K562 (cell line): Measurements from ENCODE around the gene FAM83E. TPM values are rescaled to one million over a fixed set of nuclear protein-coding genes. Genes with fewer than 3 reads are reported as not detected.

Experiments
- ARID1B ChIP-seq: fragments of 450-650 bp; IDR thresholded peaks from 2 replicates; pipeline ENCODE4 v1.6.1; 2016; ENCODE audit warnings: antibody characterized with exemption, mild to moderate bottlenecking, inconsistent platforms
- CEBPB ChIP-seq: fragments of 450-650 bp; IDR thresholded peaks from 2 replicates; pipeline ENCODE4 v1.6.1; 2016; ENCODE audit warnings: missing genetic modification characterization, missing compliant biosample characterization
- CREM ChIP-seq: IDR thresholded peaks from 2 replicates; pipeline ENCODE4 v1.6.1; 2014; ENCODE audit warnings: antibody characterized with exemption, low read depth
- DDX20 ChIP-seq: fragments of 450-650 bp; IDR thresholded peaks from 2 replicates; pipeline ENCODE4 v1.6.1; 2016; ENCODE audit warnings: missing genetic modification characterization, low read depth, mild to moderate bottlenecking, missing compliant biosample characterization, moderate library complexity
- FOXM1 ChIP-seq, 2 experiments: fragments of 450-650 bp in 1 of 2; sonication (generic) in 1 of 2; formaldehyde crosslinking in 1 of 2; IDR thresholded peaks; 2 replicates each; pipeline versions ENCODE4 v1.6.1 to v1.9.0; 2017 to 2022; ENCODE audit warnings: low read depth in 2 of 2, mild to moderate bottlenecking in 2 of 2, missing genetic modification reagents in 1 of 2, moderate library complexity in 1 of 2
- FUS ChIP-seq: fragments of 200-400 bp; formaldehyde crosslinking; optimal IDR thresholded peaks from 2 replicates; pipeline ENCODE3; 2017; ENCODE audit warnings: low read depth, low read length
- HCFC1 ChIP-seq: IDR thresholded peaks from 2 replicates; pipeline ENCODE4 v1.6.1; 2012; ENCODE audit warnings: low read depth, low read length, improper control_type of control experiment
- JUND ChIP-seq, 2 experiments: IDR thresholded peaks; 2 replicates in 1 of 2; 3 replicates in 1 of 2; pipeline ENCODE4 v1.6.1; 2011; ENCODE audit warnings: borderline replicate concordance in 2 of 2, low read depth in 2 of 2, low read length in 2 of 2, improper control_type of control experiment in 1 of 2, missing biosample characterization in 1 of 2, missing genetic modification characterization in 1 of 2, missing genetic modification reagents in 1 of 2
- MIER1 ChIP-seq: fragments of 450-650 bp; IDR thresholded peaks from 2 replicates; pipeline ENCODE4 v1.6.1; 2016; ENCODE audit warnings: antibody characterized with exemption, mild to moderate bottlenecking, low read depth
- SMARCE1 ChIP-seq: fragments of 450-650 bp; IDR thresholded peaks from 2 replicates; pipeline ENCODE4 v1.7.1; 2016; ENCODE audit warnings: mild to moderate bottlenecking
- ZFX ChIP-seq: sonication (generic); formaldehyde crosslinking; IDR thresholded peaks from 2 replicates; pipeline ENCODE4 v1.8.0; 2022; ENCODE audit warnings: mild to moderate bottlenecking, missing genetic modification reagents, moderate library complexity
- ZNF134 ChIP-seq: fragments of 250-450 bp; sonication (Bioruptor Pico); conservative IDR thresholded peaks from 2 replicates; pipeline ENCODE4 v1.4.0; 2020
- polyA plus RNA-seq, 8 experiments: library from polyadenylated mRNA; depleted of rRNA in 4 of 8; stranded (reverse) in 5 of 8; unstranded in 3 of 8; fragments of >200 nt; fragmentation: Nextera tagmentation in 2 of 8; fragmentation: Illumina TruSeq in 1 of 8; extraction: Ambion mirVana in 2 of 8; extraction: Trizol in 1 of 8; gene quantifications; 2 replicates each; pipeline versions ENCODE4 v1.2.1 to v1.2.3, GENCODE V29; 2011 to 2014; ENCODE audit warnings: inconsistent platforms in 1 of 8, missing spikeins in 1 of 8
- total RNA-seq, 7 experiments: library from RNA; depleted of rRNA in 6 of 7; stranded (reverse); fragments of >200 nt in 6 of 7; fragmentation: Illumina TruSeq in 2 of 7; extraction: Trizol in 2 of 7; gene quantifications; 2 replicates each; pipeline versions ENCODE4 v1.2.1 to v1.2.3, GENCODE V29; 2011 to 2021; ENCODE audit warnings: low replicate concordance in 1 of 7
- TF ChIP-seq, protein P1 (sequence below), 2 experiments: fragments of 450-650 bp; formaldehyde crosslinking in 1 of 2; IDR thresholded peaks; 2 replicates each; pipeline versions ENCODE4 v1.4.0 to v1.6.1; 2014 to 2020; ENCODE audit warnings: mild to moderate bottlenecking in 2 of 2, borderline replicate concordance in 1 of 2, low read depth in 1 of 2
- TF ChIP-seq, protein P2 (sequence below), 3 experiments: IDR thresholded peaks in 2 of 3; conservative IDR thresholded peaks in 1 of 3; 2 replicates each; pipeline ENCODE4 v1.5.1; 2011 to 2012; ENCODE audit warnings: low read length in 3 of 3, mild to moderate bottlenecking in 3 of 3, control low read depth in 2 of 3, improper control_type of control experiment in 1 of 3, inconsistent platforms in 1 of 3, low read depth in 1 of 3, mixed read lengths in 1 of 3, moderate library complexity in 1 of 3; ENCODE audit not compliant: insufficient read depth in 2 of 3

Gene FAM83E
- total and polyA plus RNA-seq, 9 of the 15 experiments (the other 6 are each of a cell fraction or from before 2014, with no cell fraction given) = 0.15 to 0.87 (median 0.29) TPM; not detected in 4

DNA sequence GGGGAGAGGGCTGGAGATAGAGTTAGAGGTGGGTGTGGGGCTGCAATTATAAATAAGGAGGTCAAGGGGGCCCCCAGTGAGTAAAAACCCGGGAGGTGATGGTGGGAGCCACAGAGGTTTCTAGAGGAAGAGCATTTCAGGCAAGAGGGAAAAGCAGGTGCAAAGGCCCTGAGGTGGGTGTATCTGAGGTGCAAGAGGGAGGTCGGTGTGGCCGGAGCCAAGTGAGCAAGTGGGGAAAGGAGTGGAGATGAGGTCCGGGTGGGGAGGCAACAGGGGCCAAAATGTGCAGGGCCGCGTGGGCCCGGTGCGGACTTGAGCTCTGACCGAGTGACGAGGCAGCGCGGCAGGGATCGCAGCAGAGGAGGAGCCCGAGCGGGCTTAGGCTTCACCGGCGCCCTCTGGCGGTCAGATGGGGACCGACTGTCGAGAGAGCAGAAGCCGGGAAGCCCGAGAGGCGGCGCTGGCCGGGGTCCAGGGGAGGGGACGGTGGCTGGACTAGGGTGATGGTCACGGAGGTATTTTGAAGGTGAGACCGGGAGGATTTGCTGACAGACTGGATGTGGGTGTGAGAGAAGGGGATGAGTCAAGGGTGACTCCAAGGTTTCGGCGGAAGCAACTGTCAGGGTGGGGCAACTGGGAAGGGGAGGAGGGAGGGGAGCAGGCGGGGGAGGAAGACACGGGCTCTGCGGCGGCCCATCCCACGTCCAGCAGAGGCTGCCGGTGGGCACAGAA, 26.0 kb downstream of the FAM83E start (continued):
- TF ChIP-seq, protein P1, sequence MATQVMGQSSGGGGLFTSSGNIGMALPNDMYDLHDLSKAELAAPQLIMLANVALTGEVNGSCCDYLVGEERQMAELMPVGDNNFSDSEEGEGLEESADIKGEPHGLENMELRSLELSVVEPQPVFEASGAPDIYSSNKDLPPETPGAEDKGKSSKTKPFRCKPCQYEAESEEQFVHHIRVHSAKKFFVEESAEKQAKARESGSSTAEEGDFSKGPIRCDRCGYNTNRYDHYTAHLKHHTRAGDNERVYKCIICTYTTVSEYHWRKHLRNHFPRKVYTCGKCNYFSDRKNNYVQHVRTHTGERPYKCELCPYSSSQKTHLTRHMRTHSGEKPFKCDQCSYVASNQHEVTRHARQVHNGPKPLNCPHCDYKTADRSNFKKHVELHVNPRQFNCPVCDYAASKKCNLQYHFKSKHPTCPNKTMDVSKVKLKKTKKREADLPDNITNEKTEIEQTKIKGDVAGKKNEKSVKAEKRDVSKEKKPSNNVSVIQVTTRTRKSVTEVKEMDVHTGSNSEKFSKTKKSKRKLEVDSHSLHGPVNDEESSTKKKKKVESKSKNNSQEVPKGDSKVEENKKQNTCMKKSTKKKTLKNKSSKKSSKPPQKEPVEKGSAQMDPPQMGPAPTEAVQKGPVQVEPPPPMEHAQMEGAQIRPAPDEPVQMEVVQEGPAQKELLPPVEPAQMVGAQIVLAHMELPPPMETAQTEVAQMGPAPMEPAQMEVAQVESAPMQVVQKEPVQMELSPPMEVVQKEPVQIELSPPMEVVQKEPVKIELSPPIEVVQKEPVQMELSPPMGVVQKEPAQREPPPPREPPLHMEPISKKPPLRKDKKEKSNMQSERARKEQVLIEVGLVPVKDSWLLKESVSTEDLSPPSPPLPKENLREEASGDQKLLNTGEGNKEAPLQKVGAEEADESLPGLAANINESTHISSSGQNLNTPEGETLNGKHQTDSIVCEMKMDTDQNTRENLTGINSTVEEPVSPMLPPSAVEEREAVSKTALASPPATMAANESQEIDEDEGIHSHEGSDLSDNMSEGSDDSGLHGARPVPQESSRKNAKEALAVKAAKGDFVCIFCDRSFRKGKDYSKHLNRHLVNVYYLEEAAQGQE (IDR thresholded peaks at IDR 0.05; ENCODE audit: borderline replicate concordance) = peak; percentile 71
- TF ChIP-seq, protein P1 (CRISPR knock-in tag; IDR thresholded peaks at IDR 0.05; ENCODE audit: low read depth) = no peak
- TF ChIP-seq SMARCE1 = peak; percentile 88
- TF ChIP-seq, protein P2, sequence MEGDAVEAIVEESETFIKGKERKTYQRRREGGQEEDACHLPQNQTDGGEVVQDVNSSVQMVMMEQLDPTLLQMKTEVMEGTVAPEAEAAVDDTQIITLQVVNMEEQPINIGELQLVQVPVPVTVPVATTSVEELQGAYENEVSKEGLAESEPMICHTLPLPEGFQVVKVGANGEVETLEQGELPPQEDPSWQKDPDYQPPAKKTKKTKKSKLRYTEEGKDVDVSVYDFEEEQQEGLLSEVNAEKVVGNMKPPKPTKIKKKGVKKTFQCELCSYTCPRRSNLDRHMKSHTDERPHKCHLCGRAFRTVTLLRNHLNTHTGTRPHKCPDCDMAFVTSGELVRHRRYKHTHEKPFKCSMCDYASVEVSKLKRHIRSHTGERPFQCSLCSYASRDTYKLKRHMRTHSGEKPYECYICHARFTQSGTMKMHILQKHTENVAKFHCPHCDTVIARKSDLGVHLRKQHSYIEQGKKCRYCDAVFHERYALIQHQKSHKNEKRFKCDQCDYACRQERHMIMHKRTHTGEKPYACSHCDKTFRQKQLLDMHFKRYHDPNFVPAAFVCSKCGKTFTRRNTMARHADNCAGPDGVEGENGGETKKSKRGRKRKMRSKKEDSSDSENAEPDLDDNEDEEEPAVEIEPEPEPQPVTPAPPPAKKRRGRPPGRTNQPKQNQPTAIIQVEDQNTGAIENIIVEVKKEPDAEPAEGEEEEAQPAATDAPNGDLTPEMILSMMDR (IDR thresholded peaks at IDR 0.05 in 2 of 3, conservative IDR thresholded peaks at IDR 0.05 in 1 of 3; ENCODE audit: insufficient read depth in 2 of 3, low read depth in 1 of 3, low read length in 3 of 3) = peak; percentile 98 to 99 (median 99)
- 0 out of 2 replicates have a peak, but pooled peaks have one; percentile 20 for TF ChIP-seq HCFC1
- TF ChIP-seq ZNF134 (CRISPR knock-in tag) = no peak
- peak; percentile 72; the same call in 1 of the 2 replicates for TF ChIP-seq CREM
- TF ChIP-seq CEBPB (tag) = peak; percentile 40; the same call in 1 of the 2 replicates
- TF ChIP-seq MIER1 = peak; percentile 82; the same call in 1 of the 2 replicates
- no peak for TF ChIP-seq FUS
- peak; percentile 78 for TF ChIP-seq JUND (IDR thresholded peaks at IDR 0.05; ENCODE audit: borderline replicate concordance, low read depth, low read length)
- peak; percentile 51; the same call in 1 of the 3 replicates for TF ChIP-seq JUND (tag; IDR thresholded peaks at IDR 0.05; ENCODE audit: borderline replicate concordance, low read depth, low read length)
- peak; percentile 79; the same call in 1 of the 2 replicates for TF ChIP-seq ARID1B
- TF ChIP-seq ZFX (CRISPR knock-in tag) = peak; percentile 71
- peak; percentile 73; the same call in 1 of the 2 replicates for TF ChIP-seq FOXM1 (IDR thresholded peaks at IDR 0.05; ENCODE audit: low read depth)
- peak; percentile 67; the same call in 1 of the 2 replicates for TF ChIP-seq FOXM1 (CRISPR knock-in tag; IDR thresholded peaks at IDR 0.05; ENCODE audit: low read depth)
- TF ChIP-seq DDX20 = no peak
